ENCODE data around the gene TEX51.

Gene TEX51

DNA sequence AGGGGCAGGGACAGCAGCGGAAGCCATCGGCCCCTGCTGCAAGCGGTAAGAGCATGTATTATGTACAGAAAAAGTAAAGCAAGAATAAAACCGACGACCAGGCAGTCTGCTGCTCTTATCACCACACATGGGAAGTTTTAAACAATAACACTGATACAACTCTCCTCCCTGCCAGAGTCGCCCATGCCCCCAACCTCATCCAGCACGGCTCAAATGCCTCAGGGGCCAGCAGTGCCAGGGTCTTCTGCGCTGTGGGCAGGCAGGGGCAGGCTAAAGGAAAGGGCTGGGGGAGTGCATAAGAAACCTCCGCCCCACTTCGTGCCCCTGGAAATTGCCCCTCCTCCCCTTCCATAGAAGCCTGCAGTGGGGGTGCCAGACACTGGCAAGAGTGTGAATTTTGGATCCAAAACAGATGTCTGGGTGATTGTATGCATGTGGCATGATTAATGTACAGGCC lies 10.1 kb downstream of the TEX51 start:
- Histone ChIP-seq H3K36me3 (no peaks in the 10 kb centered on the region), H3K9me3 (ENCODE audit: severe bottlenecking) (peaks cover 3% of the 10 kb centered on the region), H3K27me3 (ENCODE audit: insufficient read depth, low read depth, severe bottlenecking) (peaks cover 28% of the 10 kb centered on the region), H3K27ac (no peak overlapping the region), H3K4me3 (ENCODE audit: low read depth, low read length) (no peak overlapping the region)
- TF ChIP-seq, protein P1, sequence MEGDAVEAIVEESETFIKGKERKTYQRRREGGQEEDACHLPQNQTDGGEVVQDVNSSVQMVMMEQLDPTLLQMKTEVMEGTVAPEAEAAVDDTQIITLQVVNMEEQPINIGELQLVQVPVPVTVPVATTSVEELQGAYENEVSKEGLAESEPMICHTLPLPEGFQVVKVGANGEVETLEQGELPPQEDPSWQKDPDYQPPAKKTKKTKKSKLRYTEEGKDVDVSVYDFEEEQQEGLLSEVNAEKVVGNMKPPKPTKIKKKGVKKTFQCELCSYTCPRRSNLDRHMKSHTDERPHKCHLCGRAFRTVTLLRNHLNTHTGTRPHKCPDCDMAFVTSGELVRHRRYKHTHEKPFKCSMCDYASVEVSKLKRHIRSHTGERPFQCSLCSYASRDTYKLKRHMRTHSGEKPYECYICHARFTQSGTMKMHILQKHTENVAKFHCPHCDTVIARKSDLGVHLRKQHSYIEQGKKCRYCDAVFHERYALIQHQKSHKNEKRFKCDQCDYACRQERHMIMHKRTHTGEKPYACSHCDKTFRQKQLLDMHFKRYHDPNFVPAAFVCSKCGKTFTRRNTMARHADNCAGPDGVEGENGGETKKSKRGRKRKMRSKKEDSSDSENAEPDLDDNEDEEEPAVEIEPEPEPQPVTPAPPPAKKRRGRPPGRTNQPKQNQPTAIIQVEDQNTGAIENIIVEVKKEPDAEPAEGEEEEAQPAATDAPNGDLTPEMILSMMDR (IDR thresholded peaks at IDR 0.05; ENCODE audit: low read depth, low read length) = no peak
- DNase-seq = no peak

GRCh38 chr2:126909366-126909765 lies 10.7 kb downstream of the TEX51 start:
- Histone ChIP-seq H3K4me3 (ENCODE audit: low read depth, low read length) (no peak overlapping the region), H3K9me3 (ENCODE audit: severe bottlenecking) (peaks cover 3% of the 10 kb centered on the region), H3K27me3 (ENCODE audit: insufficient read depth, low read depth, severe bottlenecking) (peaks cover 26% of the 10 kb centered on the region), H3K36me3 (no peaks in the 10 kb centered on the region), H3K27ac (no peak overlapping the region)
- TF ChIP-seq, protein P1 (IDR thresholded peaks at IDR 0.05; ENCODE audit: low read depth, low read length) = no peak
- no peak for DNase-seq

DNA sequence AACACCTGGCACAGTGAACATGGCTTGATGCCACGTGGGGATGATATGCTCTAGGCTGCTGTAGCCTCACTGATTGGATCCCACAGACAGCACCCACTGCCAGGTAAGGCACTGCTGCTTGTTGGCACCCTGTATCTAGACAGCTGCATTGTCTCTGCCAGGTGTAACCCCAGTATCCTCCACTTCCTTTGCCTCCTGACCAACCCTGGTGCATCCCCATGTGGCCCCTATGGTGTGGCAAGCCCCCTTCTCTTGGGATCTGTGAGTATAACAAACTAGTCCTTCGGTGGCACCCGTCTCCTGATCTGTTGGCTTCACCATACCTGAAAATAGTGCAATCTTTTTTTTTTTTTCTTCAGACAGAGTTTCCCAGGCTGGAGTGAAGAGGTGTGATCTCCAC lies 11.1 kb downstream of the TEX51 start:
- H3K27me3 ChIP-seq (ENCODE audit: insufficient read depth, low read depth, severe bottlenecking) = peaks cover 22% of the 10 kb centered on the region
- no peak overlapping the region for H3K27ac ChIP-seq
- no peak for DNase-seq
- no peaks in the 10 kb centered on the region for H3K36me3 ChIP-seq
- peaks cover 1% of the 10 kb centered on the region for H3K9me3 ChIP-seq (ENCODE audit: severe bottlenecking)
- TF ChIP-seq, protein P1 (IDR thresholded peaks at IDR 0.05; ENCODE audit: low read depth, low read length) = no peak
- no peak overlapping the region for H3K4me3 ChIP-seq (ENCODE audit: low read depth, low read length)

DNA sequence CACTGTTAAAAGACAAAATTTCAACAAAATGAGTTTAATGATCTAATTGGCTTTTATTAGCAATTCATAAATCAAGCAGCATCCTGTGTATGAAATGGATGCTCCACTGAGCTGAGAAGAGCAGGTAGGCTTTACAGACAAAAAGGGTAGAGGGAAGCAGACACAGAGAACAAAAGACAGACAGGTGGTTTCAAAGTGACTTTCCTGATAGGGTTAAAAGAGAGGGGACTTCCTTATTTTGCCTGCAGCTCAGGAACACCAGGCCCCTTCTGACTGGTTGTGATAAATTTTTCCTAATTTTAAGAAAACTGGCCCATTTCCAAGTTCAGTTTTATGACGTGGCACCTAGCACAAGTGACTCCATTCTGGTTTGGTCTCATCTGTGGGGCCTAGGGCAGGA lies 11.9 kb downstream of the TEX51 start:
- Histone ChIP-seq H3K9me3 (ENCODE audit: severe bottlenecking) (no peaks in the 10 kb centered on the region), H3K4me3 (ENCODE audit: low read depth, low read length) (no peak overlapping the region), H3K36me3 (no peaks in the 10 kb centered on the region), H3K27ac (no peak overlapping the region), H3K27me3 (ENCODE audit: insufficient read depth, low read depth, severe bottlenecking) (peaks cover 21% of the 10 kb centered on the region)
- TF ChIP-seq, protein P1 (IDR thresholded peaks at IDR 0.05; ENCODE audit: low read depth, low read length) = no peak
- no peak for DNase-seq

- DNase-seq = no peak
- Histone ChIP-seq H3K9me3 (ENCODE audit: severe bottlenecking) (no peaks in the 10 kb centered on the region), H3K27ac (no peak overlapping the region), H3K4me3 (ENCODE audit: low read depth, low read length) (no peak overlapping the region), H3K36me3 (no peaks in the 10 kb centered on the region), H3K27me3 (ENCODE audit: insufficient read depth, low read depth, severe bottlenecking) (peaks cover 21% of the 10 kb centered on the region)
- TF ChIP-seq, protein P1 (IDR thresholded peaks at IDR 0.05; ENCODE audit: low read depth, low read length) = no peak
Measured at GRCh38 chr2:126911111-126911796, 12.6 kb downstream of the TEX51 start.

DNA sequence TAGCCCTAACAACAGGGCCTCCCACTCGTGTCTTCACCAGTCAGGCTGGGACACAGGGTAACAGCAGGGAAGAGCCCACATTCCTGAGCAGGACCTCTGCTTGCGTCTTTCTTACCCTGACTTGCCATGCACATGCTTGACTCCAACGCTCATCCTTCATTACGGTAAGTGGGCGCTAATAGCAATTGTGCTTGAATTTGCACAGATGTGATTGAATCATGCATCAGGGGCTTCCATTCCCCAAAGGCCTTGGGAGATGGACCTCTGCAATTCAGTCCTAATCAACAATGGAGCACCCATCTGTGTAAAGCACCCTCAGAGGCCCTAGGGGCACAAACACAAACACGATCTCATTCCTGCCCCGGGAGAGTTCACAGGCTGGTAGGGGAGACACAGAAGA lies 13.5 kb downstream of the TEX51 start:
- H3K27ac ChIP-seq = no peak overlapping the region
- H3K27me3 ChIP-seq (ENCODE audit: insufficient read depth, low read depth, severe bottlenecking) = peaks cover 14% of the 10 kb centered on the region
- H3K4me3 ChIP-seq (ENCODE audit: low read depth, low read length) = no peak overlapping the region
- TF ChIP-seq, protein P1 (IDR thresholded peaks at IDR 0.05; ENCODE audit: low read depth, low read length) = no peak
- DNase-seq = no peak
- no peaks in the 10 kb centered on the region for H3K36me3 ChIP-seq
- H3K9me3 ChIP-seq (ENCODE audit: severe bottlenecking) = no peaks in the 10 kb centered on the region

Data from WERI-Rb-1 (cell line).